GM21786 (cell line): ENCODE results near the gene FBXL17.

Experiments used
- ATAC-seq: cut with Tn5 transposase; IDR thresholded peaks from one replicate; pipeline ENCODE4 v1.9.1; 2021; ENCODE audit not compliant: unreplicated experiment

Gene FBXL17

GRCh38 chr5:107958861-107959260 is 423.0 kb downstream of the FBXL17 start:
- ATAC-seq, result no peak

DNA sequence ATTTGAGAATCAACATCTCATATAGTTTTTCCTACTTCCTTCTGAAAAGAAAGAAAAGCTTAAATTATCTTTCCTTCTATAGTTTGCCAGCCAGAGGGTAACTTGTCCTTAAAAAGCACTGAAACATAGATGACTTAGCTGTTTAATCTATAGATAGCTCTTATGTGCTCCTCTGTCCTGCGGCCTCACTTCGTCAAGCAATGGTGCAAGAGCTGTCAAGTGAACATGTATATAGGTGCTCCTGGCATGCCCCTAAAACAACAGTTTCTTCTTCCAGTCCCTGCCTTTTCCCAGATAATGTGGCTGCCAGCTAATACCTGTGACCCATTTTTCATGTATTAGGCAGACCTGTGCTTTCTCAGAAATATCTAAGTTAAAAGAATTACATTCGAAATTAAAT is 423.5 kb downstream of the FBXL17 start:
- no peak for ATAC-seq

DNA sequence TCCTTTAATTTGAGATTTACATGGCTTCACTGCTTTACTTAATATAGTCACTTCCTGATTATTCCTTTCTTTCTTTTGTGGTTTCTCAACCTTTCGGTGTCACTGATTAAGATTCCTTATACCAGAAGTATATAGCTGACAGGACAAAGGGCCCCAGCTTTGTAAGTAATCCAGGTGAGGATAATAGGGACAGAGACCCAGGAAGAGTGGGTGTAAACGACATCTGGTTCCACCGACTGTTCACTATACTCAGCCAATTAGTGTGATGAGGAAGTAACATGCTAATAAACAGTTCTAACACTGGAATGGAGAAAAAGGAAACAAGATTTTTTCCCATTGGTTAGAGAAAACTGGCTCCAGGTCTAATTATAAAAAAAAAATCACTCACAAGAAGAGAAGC is 424.8 kb downstream of the FBXL17 start:
- no peak for ATAC-seq

GRCh38 chr5:107955321-107955720 is 426.6 kb downstream of the FBXL17 start:
- ATAC-seq, result no peak

DNA sequence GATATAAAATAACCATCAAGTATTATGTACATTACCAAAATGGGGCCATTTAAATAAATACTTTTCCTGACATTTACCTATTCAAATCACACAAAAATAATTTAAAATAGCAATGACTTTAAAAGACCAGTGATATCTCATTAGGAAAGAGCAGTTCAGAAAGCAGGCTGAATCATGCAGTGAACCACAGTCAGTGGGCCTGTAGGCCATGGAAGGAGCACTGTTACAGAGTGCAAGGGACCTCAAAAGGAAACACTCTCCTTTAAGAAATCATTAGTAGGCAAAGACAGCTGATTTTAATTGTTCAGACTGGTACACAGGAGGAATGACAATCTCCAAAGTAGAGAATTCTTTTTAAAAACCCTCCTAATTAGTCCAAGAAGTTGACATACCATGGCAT is 427.6 kb downstream of the FBXL17 start:
- no peak for ATAC-seq

- ATAC-seq, result no peak
Measured at GRCh38 chr5:107952450-107952849, 429.4 kb downstream of the FBXL17 start.

DNA sequence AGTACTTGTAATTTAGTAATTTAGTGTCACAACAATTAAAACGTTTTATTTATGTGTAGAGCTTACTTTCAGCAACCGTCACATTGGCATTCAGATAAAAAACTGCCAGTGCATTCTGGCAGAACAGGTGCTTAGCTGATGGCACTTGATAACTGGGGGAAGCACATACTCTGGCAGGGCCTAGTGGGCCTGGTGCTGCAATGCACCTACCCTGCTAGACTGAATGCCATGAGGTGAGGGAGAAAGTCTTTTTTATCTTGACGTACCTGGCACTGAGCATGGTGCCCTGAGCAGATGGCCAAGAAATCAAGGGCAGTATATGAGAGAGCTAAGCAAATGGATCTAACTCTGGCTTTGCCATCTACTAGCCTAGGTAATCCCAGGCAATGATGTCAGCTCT is 430.6 kb downstream of the FBXL17 start:
- no peak for ATAC-seq

DNA sequence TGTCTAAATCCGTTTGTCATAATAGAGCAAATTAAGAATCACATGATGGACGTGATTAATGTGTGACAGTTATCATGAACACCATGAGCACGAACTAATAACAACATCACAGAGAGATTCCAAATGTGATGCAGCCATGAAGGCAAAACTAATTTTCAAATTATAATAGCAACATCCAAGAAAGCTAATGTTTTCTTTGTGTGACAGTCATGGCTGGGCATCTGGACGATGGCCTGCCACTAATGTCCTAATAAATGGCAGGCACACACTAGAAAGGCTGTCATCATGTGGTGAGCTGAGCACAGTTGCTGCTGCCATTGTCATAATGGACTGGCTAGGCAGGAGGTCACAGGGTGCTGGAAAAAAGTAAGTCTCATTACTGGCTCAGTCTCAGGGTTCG is 431.1 kb downstream of the FBXL17 start:
- no peak for ATAC-seq

- ATAC-seq, result no peak
Measured at GRCh38 chr5:107949688-107950341, 432.1 kb downstream of the FBXL17 start.

GRCh38 chr5:107948377-107948776 is 433.5 kb downstream of the FBXL17 start:
- ATAC-seq, result no peak

GRCh38 chr5:107945061-107945460 is 436.8 kb downstream of the FBXL17 start:
- no peak for ATAC-seq

DNA sequence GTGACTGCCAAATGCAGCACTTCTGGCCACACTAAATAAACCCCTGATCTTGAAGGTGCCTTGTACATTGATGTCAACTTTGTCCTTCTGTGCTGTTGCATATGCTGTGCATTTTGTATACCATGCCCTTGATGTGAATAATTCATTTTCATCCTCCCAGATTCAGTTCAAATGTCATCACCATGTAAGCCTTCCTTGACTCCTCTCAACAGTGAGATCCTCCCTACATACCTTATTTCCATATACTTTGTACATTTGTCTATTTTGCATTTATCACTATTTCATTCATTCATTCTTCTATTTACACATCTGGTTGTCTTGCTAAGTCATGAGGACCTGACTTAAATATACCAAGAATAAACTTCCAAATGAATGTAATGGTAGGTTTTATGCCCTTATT is 438.0 kb downstream of the FBXL17 start:
- no peak for ATAC-seq

DNA sequence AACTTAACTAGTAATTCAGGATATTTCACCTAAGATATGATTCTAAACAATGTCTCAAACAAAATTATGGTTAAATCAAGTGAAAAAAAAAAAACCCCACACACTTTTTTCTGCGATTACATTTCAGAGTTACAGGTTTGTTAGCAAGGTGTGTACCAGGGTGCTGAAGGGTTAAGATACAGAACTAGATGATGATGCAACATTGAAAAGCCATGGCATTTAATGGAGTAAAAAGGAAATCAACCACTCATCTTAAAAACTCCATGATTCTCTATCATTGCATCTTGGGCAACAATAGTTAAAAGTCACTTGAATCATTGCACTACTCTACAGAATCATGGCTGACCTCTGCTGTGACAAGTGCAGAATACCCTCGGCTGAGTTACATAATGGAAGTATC is 440.9 kb downstream of the FBXL17 start:
- ATAC-seq, result no peak

- no peak for ATAC-seq
Measured at GRCh38 chr5:107937651-107938355, 444.1 kb downstream of the FBXL17 start.

DNA sequence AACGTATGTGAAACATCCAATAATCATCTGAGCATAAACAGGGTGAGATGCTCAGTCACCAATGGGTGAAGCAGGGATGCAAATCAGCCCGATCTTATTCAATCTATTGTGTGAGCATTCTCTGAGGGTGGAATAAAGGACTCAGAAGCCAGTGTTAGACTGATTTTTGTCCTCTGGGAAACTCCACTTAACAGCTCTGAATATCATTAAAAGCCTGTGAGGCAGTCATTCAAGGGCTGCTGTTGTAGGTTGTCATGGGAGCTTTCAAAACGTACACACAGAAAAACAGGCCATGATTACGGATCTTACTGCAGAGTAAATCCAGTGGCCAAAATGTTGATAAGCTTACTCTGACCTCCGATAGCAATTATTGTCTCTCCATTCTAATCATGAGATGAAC is 444.7 kb downstream of the FBXL17 start:
- ATAC-seq, result no peak

DNA sequence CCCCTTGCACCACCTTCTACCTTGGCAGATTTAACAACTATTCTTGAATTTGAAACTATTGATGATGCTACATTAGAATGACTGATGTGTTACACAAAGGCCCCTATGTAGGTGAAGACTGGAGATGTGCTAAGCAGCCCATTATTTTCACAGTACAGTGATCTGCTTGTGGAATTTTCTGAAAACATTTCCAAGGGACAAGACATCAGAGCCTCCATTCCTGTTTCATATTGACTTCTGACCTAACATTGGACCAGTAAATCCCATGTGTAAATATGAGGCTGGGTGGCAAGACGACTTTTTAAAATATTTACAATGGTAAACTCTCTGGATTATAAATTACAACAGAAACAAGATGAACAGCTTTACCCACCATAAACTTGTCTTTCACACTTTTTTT is 445.4 kb downstream of the FBXL17 start:
- ATAC-seq, result no peak

DNA sequence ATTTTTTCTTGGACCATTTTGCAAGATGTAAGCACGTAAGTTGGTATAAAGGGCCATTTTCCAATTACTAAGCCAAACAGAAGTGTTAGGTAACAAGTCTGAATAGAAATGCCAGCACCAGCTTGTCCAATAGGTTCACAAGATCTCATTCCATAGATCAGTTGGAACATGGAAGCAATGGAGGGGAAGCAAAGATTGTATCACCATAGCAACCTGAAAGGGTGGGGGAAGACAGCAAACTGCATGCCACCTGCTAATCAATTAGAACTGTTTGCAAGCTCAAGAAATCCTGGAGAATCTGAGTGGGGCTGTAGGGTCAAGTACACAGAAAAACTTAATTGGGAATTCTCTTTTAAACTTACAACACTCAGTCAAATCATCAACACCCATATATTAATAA is 446.3 kb downstream of the FBXL17 start:
- no peak for ATAC-seq

DNA sequence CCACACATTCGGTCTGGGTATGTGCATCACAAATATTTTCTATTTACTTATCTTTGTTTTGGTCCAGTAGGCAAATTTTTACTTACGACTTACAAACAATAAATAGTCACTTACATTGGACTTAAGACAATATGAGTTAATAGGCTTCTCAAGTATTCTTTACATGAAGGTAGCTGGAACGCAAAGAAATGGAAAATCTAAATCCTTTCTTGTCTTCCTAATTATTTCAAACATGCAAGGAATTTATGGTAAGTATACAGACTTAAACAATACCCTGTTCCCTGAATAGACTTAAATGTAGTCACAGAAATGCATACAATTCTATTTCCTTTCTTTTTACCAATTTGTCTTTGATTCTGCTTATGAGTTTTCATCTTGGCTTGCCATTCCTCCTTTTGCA is 448.6 kb downstream of the FBXL17 start:
- ATAC-seq, result no peak

DNA sequence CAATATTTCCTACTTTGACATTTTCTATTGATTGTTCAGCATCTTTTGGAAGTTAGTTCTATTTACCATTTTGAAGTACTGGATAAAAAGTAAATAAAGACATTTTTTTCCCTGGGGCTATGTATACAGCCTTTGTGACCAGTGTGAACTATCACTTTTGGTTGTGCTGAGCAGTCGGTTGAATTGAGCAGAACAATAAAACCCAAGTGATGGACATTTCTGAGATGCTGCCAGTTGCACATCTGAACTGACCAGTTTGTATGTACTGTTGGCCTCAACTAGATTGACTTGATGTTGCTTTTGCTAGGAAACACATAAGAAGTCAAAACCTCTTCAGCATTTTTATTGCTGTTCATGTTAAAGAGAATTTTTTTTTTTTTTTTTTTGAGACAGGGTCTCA is 451.0 kb downstream of the FBXL17 start:
- ATAC-seq, result no peak

- ATAC-seq, result no peak
Measured at GRCh38 chr5:107930092-107930491, 451.8 kb downstream of the FBXL17 start.

DNA sequence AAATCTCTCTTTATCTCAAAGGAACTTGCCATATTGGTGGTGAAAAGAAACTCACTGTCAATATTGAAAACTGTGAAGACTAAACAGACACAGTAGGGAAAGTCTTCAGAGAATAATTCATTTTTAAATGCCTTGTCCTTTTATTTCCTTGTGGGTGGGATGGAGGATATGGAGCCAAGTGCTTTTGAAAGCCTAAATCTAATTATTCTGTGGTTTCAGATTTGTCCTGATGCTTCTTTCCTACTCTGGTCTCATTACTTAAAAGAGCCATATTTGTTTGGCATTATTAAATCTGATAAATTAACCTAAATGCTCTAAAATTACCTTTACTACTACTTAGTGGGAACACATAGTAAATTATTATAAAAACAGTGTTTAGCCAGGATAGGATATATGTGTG is 452.8 kb downstream of the FBXL17 start:
- ATAC-seq, result no peak

DNA sequence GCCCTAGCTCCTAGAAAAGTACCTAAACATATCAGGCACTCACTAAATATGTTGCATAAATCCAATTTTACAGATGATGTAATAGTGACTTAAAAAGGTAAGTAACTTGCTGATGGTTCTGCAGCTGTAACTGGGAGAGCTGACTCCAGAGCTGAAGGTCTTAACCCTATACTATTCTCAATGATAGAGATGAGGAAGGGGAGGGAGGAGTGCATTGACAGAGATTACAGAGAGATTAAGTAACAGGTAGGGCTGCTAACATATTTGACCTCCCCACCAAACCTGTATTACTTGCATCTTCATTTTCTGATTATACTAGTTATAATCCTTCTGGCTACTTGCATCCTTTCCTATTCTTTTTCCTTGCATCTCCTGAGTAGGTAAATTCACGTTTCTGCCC is 455.8 kb downstream of the FBXL17 start:
- ATAC-seq, result no peak

- ATAC-seq, result no peak
Measured at GRCh38 chr5:107925200-107925599, 456.7 kb downstream of the FBXL17 start.
